ENCODE data around the gene C8G.

- TF ChIP-seq GATA2 (IDR thresholded peaks at IDR 0.05; ENCODE audit: low read depth, low read length) (no peak), GATA3 (IDR thresholded peaks at IDR 0.05; ENCODE audit: low read depth, low read length) (no peak)
These were observed 19.9 kb downstream of the C8G start for GRCh38 chr9:136964833-136965422.

Measured in SH-SY5Y (cell line).